Measurements from ENCODE around the gene SUFU. TPM values are rescaled to one million over a fixed set of nuclear protein-coding genes. Genes with fewer than 3 reads are reported as not detected.
A peak's percentile ranks its signal among the peaks of the same experiment; 100 is the strongest.

SUFU gene
- total and polyA plus RNA-seq, 2 of the 13 experiments (the other 11 are each of a cell fraction or from before 2014, with no cell fraction given) = 2.9 to 5.5 TPM

DNA sequence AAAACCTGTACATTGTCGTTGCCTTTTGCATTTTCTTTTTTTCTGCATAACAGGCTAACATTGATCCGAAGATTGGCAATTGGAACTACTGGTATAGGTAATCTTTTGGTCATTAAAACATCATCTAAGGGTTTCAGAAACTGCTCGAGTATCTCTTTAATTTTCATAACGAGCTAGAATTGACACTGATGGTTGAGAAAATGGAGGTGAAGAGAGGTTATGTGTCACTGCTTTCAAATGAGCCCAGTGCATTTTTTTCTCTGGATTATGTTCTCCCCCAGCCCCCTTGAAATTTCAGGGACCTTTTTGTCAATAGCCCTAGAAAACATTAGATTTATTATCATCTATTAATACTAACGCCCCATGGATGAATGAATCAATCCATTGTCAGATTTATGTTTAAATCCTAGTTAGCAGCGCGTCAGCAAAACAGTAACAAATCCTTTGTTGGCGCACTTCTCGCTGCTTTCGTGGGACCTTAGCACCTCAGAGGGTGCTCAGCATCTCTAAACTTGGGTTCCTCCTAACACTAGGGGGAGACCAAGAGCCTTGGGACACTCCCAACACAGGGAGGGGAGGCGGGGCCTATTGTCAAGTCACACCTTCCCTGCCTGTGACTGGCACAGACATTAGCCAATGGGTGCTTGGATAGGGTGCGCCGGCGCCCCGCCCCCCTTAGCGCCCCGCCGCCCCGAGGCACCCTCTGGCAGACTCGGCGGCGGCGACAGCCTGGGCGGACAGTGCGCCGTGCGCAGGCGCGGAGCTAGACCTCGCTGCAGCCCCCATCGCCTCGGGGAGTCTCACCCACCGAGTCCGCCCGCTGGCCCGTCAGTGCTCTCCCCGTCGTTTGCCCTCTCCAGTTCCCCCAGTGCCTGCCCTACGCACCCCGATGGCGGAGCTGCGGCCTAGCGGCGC, at the start of gene SUFU (continued):
- TF ChIP-seq, protein P1, sequence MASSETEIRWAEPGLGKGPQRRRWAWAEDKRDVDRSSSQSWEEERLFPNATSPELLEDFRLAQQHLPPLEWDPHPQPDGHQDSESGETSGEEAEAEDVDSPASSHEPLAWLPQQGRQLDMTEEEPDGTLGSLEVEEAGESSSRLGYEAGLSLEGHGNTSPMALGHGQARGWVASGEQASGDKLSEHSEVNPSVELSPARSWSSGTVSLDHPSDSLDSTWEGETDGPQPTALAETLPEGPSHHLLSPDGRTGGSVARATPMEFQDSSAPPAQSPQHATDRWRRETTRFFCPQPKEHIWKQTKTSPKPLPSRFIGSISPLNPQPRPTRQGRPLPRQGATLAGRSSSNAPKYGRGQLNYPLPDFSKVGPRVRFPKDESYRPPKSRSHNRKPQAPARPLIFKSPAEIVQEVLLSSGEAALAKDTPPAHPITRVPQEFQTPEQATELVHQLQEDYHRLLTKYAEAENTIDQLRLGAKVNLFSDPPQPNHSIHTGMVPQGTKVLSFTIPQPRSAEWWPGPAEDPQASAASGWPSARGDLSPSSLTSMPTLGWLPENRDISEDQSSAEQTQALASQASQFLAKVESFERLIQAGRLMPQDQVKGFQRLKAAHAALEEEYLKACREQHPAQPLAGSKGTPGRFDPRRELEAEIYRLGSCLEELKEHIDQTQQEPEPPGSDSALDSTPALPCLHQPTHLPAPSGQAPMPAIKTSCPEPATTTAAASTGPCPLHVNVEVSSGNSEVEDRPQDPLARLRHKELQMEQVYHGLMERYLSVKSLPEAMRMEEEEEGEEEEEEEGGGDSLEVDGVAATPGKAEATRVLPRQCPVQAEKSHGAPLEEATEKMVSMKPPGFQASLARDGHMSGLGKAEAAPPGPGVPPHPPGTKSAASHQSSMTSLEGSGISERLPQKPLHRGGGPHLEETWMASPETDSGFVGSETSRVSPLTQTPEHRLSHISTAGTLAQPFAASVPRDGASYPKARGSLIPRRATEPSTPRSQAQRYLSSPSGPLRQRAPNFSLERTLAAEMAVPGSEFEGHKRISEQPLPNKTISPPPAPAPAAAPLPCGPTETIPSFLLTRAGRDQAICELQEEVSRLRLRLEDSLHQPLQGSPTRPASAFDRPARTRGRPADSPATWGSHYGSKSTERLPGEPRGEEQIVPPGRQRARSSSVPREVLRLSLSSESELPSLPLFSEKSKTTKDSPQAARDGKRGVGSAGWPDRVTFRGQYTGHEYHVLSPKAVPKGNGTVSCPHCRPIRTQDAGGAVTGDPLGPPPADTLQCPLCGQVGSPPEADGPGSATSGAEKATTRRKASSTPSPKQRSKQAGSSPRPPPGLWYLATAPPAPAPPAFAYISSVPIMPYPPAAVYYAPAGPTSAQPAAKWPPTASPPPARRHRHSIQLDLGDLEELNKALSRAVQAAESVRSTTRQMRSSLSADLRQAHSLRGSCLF (CRISPR knock-in tag; IDR thresholded peaks at IDR 0.05; ENCODE audit: borderline replicate concordance) = no peak
- TF ChIP-seq, protein P2, sequence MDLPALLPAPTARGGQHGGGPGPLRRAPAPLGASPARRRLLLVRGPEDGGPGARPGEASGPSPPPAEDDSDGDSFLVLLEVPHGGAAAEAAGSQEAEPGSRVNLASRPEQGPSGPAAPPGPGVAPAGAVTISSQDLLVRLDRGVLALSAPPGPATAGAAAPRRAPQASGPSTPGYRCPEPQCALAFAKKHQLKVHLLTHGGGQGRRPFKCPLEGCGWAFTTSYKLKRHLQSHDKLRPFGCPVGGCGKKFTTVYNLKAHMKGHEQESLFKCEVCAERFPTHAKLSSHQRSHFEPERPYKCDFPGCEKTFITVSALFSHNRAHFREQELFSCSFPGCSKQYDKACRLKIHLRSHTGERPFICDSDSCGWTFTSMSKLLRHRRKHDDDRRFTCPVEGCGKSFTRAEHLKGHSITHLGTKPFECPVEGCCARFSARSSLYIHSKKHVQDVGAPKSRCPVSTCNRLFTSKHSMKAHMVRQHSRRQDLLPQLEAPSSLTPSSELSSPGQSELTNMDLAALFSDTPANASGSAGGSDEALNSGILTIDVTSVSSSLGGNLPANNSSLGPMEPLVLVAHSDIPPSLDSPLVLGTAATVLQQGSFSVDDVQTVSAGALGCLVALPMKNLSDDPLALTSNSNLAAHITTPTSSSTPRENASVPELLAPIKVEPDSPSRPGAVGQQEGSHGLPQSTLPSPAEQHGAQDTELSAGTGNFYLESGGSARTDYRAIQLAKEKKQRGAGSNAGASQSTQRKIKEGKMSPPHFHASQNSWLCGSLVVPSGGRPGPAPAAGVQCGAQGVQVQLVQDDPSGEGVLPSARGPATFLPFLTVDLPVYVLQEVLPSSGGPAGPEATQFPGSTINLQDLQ (CRISPR knock-in tag; IDR thresholded peaks at IDR 0.05) = no peak
- 0 out of 2 replicates have a peak, but pooled peaks have one; percentile 39 for TF ChIP-seq SNAPC2 (CRISPR knock-in tag; IDR thresholded peaks at IDR 0.05)
- TF ChIP-seq, protein P3, sequence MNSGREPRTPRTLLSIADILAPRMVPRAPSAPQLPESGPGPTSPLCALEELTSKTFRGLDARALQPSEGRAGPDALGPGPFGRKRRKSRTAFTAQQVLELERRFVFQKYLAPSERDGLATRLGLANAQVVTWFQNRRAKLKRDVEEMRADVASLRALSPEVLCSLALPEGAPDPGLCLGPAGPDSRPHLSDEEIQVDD (CRISPR knock-in tag; IDR thresholded peaks at IDR 0.05; ENCODE audit: borderline replicate concordance) = no peak; the same call in 1 of the 2 replicates
- TF ChIP-seq HMGA1 (CRISPR knock-in tag; conservative IDR thresholded peaks at IDR 0.05) = no peak
- TF ChIP-seq, protein P4, sequence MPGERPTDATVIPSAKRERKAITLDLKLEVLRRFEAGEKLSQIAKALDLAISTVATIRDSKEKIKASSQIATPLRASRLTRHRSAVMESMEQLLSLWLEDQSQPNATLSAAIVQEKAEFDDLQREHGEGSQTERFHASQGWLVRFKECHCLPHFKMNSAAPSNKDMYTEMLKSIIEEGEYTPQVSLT (CRISPR knock-in tag; IDR thresholded peaks at IDR 0.05; ENCODE audit: borderline replicate concordance, low read depth) = no peak; the same call in 1 of the 2 replicates
- peak; percentile 16 for TF ChIP-seq YY1 (IDR thresholded peaks at IDR 0.05; ENCODE audit: insufficient read depth, insufficient replicate concordance, low read depth, low read length)
- TF ChIP-seq USF2 (IDR thresholded peaks at IDR 0.05; ENCODE audit: low read depth, low read length) = no peak
- no peak for TF ChIP-seq USF2 (CRISPR knock-in tag; IDR thresholded peaks at IDR 0.05; ENCODE audit: borderline replicate concordance)
- TF ChIP-seq ZFP41 (CRISPR knock-in tag; IDR thresholded peaks at IDR 0.05; ENCODE audit: borderline replicate concordance) = no peak
- no peak for TF ChIP-seq ZNF850 (CRISPR knock-in tag; conservative IDR thresholded peaks at IDR 0.05)

Measured in HepG2 (cell line).